ENCODE measurements around the gene HIVEP3.

HIVEP3 gene

GRCh38 chr1:41632781-41633575, 285.7 kb downstream of the HIVEP3 start:
- no peak for DNase-seq (ENCODE audit: extremely low spot score)
- CTCF ChIA-PET, result no interaction called here
- POLR2A ChIA-PET, result no interaction called here
- TF ChIP-seq CTCF (IDR thresholded peaks at IDR 0.05; ENCODE audit: control extremely low read depth, extremely low read depth, low read depth, missing control alignments), result no peak

- CTCF ChIA-PET, result no interaction called here
- POLR2A ChIA-PET, result no interaction called here
- TF ChIP-seq CTCF (IDR thresholded peaks at IDR 0.05; ENCODE audit: control extremely low read depth, extremely low read depth, low read depth, missing control alignments), result no peak
- DNase-seq (ENCODE audit: extremely low spot score), result no peak
Observed at GRCh38 chr1:41631971-41632370, 286.8 kb downstream of the HIVEP3 start.

GRCh38 chr1:41631154-41631553, 287.6 kb downstream of the HIVEP3 start:
- POLR2A ChIA-PET, result no interaction called here
- TF ChIP-seq CTCF (IDR thresholded peaks at IDR 0.05; ENCODE audit: control extremely low read depth, extremely low read depth, low read depth, missing control alignments), result no peak
- no peak for DNase-seq (ENCODE audit: extremely low spot score)
- CTCF ChIA-PET, result interaction anchor here (1.0 to 1.6 kb wide), 2 partner anchors 9 to 57 kb away, joined by 3 to 4 read pairs; no protein-coding TSS in a partner anchor

GRCh38 chr1:41629571-41629970, 289.2 kb downstream of the HIVEP3 start:
- CTCF ChIA-PET, result interaction anchor here (1.6 kb wide), 1 partner anchor 11 kb away, joined by 4 read pairs; no protein-coding TSS in a partner anchor

GRCh38 chr1:41629141-41629540, 289.6 kb downstream of the HIVEP3 start:
- ChIA-PET CTCF (no interaction called here), POLR2A (no interaction called here)
- DNase-seq (ENCODE audit: extremely low spot score), result no peak
- no peak for TF ChIP-seq CTCF (IDR thresholded peaks at IDR 0.05; ENCODE audit: control extremely low read depth, extremely low read depth, low read depth, missing control alignments)

More at GRCh38 chr1:41629571-41629970, 289.2 kb downstream of the HIVEP3 start:
- no peak for DNase-seq (ENCODE audit: extremely low spot score)
- no peak for TF ChIP-seq CTCF (IDR thresholded peaks at IDR 0.05; ENCODE audit: control extremely low read depth, extremely low read depth, low read depth, missing control alignments)
- POLR2A ChIA-PET, result no interaction called here

- no peak for TF ChIP-seq CTCF (IDR thresholded peaks at IDR 0.05; ENCODE audit: control extremely low read depth, extremely low read depth, low read depth, missing control alignments)
- CTCF ChIA-PET, result no interaction called here
- POLR2A ChIA-PET, result no interaction called here
- no peak for DNase-seq (ENCODE audit: extremely low spot score)
Observed at GRCh38 chr1:41627491-41628280, 291.0 kb downstream of the HIVEP3 start.

Data from GM10248 (cell line).